Measurements from ENCODE around the gene C16orf95.

C16orf95 gene

DNA sequence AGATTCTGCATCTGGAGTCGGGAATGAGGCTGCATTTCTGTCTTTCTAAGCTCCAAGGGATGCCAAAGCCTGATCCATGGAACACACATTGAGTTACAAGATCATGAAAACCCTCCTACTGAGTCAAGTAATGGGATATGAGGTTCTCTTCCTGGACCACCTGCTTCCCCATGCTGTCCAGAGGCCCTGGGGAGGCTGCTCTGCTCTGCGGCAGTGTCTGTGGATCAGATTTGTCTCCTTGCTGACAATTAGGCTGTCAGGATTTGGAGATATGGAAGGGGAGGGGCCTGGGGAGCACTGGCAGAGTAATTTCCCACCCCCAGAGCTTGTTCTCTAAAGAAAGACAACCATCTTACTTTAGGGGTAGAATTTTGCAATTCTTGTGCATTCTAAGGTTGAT lies 33.0 kb downstream of the C16orf95 start:
- DNase-seq = no peak

DNA sequence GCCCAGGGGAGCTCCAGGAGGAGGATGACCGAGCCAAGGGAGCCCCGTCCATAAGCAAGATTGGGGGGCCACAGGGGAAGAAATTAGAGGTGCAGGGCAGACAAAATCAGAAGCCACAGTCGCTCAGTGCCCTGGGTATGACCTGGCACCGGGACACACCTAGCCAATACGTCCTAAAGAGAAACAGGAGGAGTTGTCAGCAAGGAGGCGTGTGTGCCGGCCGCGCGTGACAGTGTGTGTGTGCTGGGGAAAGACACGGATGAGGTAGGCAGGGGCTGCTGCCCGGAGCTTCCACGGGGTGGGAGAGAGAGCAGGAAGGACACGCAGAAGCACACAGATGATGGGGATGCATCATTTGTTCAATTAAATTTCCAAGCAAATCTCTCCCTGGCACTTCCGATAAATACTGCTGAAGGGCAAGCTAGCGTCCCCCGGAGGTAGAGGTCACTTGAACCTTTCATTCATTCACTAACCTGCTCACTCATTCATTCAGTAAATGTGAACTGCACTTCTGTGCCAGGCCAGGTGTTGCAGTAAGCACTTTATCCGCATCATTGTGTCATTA lies 38.0 kb downstream of the C16orf95 start:
- DNase-seq = no peak

DNA sequence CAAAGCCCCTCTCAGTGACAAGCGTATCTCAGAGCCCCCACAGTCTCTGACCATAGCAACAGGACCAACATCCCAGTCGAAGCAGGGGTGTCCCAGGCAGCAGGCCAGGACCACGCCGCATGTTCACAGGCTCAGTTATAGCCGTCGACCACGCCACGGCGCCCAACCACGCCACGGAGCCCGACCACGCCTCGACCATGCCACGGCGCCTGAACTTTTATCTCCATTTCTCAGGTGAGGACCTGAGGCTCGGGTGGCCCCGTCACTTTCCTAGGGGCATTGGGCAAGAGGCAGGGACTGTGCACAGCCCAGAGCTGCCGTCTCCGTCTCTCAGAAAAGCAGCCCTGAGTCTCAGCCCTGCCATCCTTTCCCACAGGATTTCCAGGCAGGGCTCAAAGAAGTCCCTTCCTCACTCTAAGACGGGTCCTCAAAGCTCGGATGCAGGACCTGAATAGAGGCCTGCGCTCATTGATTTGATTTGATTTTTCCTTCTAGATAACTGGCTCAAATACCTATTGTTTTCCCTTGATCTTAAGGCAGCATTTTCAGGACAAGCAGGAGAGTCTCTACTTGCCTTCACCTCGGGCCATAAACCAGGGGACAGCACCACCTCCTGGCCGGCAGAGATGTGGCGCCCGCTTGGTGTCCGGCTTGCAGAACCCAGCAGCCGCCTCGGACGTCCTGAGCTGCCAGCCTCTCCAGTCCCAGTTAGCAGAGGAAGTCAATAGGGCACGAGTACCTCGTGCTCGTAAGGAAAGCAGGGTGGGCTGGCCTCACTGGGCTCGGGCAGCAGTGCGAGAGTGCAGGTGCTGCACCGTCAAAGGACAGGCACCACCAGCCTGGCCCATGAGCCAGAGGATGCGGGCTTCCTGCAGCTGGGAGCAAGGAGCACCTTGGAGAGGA lies 38.8 kb downstream of the C16orf95 start:
- DNase-seq = peak; percentile 51

DNA sequence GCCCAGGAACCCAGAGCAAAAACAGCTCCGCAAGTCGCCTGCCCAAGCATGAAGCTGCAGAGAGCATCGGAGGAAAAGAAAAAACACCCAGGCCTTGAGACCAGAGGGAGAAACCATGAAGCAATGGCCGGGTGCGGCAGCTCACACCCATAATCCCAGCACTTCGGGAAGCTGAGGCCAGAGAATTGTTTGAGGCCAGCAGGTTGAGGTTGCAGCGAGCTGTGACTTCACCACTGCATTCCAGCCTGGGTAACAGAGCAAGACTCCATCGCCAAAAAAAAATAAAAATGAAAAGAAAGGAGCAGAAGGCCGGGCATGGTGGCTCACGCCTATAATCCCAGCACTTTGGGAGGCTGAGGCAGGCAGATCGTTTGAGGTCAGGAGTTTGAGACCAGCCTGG lies 40.3 kb downstream of the C16orf95 start:
- no peak for DNase-seq

DNA sequence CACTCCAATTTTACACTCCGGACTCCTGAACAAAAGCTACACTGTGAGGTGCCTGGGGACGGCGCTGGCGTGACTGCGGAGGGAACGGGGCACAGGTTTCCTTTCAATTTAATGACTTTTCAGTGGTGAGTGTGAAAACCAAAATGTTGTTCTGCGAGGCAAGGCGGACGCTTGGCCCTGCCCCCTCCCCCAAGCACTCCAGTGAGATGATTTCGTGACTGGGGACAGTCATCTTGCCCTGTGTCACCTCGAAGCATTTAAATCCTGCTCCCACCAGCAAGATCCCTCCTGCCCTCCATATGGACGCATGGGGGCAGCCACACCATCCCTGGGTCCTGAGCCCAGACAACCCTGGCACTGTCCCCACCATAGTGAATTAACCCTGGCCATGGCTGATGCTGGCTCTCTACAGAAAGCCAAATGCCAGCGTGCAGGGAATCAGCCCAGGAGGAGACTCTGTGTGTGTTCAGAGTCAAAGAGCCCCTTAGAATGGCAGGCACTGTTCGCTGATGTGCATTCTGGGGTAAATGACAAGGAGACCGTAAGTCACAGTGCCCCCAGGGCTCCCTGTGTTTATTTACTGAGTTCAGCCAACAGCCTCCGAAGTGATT lies 41.0 kb downstream of the C16orf95 start:
- no peak for DNase-seq

DNA sequence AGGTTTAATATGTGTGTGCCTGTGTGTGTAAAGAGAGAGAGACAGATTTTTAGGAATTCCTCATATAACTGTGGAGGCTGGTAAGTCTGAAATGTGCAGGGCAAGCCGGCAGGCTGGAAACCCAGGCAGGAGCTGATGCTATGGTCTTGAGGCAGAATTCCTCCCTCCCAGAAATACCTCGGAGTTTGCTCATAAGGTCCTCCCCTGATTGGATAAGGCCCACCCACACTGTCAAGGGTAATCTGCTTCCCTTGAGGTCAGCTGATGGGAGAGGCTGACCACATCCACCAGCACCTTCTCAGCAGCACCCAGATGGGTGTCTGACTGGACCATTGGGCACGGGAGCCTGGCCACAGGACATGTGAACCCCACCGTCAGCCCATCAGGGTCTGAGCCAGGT lies 42.4 kb downstream of the C16orf95 start:
- no peak for DNase-seq

DNA sequence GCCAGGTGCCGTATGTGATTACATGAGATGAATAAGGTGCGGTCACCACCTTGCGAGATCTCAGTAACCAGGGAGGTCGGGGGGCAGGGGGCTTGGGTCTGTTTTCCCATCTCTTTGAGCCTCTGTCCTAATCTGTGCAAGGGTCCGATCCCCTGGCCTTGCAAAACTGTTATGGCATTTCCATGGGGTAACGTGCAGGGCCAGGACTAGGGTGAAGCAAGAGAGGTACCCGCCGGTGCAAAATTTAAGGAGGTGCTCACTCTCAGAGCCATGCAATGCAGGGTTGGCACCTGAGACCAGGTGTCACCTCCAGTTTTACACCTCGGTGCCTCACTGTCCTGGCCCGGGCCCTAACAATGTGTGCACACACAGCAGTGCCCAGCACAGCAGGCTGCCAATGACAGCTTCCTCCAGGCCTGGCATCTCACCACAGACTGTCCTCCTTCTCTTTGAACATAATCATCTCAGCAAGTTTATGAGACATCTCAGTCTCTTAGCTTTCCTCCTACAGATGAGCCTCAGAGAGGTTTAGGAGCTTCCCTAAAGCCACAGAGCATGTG lies 43.6 kb downstream of the C16orf95 start:
- DNase-seq = no peak

DNA sequence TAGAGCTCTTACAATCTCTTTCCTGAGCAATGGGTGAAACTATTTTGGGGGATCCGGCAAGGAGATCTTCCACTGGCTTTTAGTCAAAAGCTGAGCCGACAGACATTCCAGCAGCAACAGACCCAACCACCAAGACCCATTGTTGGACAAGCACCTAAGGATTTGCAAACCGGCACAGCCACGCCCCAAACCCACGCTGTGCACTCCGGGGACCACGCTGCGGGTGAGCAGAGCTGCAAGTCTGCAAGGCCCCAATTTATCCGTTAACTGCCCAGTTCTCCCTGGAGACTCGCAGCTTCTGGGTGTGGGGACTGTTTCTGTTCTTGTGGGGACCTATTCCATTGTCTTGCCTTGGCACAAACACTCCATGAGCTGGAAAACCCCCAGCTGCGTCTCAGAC lies 45.9 kb downstream of the C16orf95 start:
- no peak for DNase-seq

DNA sequence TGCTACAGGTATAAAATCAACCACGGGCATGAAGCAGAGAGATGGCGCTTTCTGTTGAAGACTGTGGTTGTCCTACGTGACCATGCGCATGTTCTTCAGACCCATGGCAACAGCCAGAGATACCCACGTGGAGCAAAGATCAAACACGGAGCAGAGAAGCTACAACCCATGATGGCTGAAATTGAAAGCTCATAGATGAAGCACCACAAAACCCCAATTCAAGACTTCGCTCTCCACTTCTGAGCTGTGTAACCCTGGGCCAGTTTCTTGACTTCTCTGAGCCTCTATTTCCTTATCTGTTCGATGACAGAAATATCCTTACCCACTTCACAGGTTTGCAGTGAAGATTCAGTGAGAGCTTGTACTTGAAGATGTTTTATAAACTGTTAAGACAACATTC lies 49.6 kb downstream of the C16orf95 start:
- DNase-seq = no peak

DNA sequence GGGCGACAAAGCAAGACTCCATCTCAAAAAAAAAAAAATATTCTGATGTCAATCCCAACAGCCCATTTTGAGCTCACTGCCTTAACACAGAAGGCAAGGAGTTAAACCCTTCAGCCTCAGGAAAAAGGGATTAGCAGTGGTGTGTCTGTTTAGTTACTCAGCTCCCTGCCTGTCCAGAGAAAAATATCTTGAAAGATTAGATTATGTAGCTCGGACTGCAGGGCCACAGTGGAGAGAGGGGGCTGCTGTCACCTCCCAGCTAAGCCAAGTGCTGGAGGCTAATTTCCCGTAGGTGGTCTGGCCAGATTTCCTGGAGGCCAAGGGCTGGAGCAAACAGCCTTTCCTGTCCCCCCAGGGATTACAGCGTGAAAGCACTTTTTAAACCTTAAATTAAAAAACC lies 50.3 kb downstream of the C16orf95 start:
- no peak for DNase-seq

DNA sequence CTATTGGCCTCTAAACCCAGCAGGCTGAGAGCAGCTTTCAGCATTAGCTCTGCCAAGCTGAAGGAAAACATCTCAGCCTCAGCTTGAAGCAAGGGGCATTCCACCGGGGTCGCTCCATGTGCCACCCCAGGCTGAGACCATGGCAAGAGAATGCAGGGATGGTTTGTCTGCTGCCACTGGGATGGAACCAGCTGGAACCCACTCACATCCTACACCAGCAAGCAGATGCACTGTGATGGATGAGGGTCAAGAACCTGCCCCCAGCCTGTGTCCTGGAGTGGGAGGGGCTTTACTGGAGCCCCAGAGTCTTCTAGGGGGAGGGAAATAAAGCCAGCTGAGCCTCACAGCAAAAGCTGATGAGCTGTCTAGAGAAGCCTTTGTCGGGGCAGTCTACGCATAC lies 51.9 kb downstream of the C16orf95 start:
- no peak for DNase-seq

DNA sequence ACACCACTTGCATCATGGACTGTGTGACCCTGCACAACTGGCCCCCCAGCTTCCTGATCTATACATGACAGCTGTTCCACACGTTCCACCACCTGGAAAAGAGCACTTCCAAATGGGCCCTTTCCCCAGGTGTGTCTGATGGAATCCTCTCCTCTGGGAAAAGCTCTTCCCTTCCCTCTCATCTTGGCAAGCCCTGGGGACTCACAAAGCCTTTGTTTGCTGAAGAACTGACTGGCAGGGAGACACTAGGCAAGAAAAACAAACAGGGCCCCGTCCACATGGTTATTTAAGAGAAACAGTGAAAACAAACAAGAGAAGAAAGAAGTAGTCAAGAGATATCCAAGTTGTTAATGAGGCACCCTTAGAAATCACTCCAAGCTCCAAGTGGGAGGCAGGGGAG lies 52.6 kb downstream of the C16orf95 start:
- DNase-seq = no peak

DNA sequence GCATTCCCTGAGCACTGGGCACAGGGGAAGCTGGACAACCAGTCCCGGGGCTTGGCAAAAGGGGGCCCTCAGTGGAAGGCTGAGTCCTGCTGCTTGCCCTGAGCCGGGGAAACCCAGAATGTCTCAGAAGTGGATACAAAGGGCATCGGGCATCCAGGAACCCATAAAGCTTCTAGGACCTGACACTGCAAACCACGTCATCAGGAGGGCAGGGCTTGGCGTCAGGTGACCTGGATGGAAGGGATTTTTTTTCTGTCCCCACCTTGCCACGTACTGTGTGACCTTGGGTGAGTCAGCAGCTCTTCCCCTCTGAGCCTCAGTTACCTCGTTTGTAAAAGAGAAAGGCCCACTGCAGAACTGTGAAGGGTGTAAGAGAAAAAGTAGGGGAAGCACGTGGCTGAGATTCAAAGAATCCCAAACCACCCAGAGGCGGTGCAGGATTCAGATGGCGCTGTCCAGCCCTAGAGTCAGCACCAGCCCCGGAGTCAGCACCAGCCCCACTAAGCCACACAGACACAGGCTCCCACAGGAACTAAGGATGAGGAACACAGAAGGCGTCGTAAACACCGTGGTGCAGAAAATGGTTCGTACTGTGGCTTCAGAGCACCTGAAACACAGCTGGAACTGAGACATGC lies 53.7 kb downstream of the C16orf95 start:
- DNase-seq = no peak

DNA sequence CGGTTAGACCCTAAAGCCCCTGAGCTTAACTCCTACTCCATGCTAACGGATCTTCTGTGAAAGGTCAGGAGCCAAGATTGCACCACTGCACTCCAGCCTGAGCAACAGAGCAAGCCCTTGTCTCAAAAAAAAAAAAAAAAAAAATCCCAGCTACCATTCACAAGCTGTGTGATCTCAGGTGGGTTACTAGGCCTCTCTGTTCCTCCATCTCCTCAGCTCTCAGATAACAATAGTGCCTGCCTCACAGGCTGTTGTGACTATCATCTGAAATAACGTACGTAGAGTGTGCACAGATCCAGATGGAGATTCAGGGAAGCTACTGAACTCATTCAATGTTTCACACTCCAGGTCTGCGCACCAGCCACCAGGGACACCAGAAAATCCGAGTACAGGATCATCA lies 57.8 kb downstream of the C16orf95 start:
- no peak for DNase-seq

DNA sequence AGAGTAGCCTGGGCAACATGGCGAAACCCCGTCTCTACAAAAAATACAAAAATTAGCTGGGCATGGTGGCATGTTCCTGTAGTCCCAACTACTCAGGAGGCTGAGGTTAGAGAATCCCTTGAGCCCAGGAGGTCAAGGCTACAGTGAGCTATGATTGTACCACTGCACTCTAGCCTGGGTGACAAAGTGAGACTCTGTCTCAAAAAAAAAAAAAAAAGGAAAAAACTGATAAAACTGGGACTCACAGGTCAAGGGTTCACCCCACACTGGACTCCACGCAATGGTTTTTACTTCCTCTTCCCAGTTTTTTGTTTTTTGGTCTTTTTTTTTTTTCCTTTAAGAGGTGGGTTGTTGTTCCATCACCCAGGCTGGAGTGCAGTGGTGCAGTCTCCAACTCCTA lies 58.5 kb downstream of the C16orf95 start:
- DNase-seq = peak; percentile 59

DNA sequence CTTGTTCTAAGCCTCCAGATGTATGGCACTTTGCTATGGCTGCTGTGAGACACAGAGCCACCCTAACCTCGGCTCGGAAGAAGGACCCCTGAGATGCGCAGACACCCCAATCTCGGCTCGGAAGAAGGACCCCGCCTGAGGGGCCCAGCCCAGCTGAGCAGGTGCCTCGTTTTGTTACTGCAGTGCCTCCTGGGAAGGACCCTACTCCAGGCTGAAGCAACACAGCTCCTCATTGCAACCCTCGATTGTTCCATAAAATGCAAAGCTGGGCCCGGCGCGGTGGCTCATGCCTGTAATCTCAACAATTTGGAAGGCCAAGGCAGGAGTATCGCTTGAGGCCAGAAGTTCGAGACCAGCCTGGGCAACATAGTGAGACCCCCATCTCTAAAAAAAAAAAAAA lies 61.3 kb downstream of the C16orf95 start:
- no peak for DNase-seq

DNA sequence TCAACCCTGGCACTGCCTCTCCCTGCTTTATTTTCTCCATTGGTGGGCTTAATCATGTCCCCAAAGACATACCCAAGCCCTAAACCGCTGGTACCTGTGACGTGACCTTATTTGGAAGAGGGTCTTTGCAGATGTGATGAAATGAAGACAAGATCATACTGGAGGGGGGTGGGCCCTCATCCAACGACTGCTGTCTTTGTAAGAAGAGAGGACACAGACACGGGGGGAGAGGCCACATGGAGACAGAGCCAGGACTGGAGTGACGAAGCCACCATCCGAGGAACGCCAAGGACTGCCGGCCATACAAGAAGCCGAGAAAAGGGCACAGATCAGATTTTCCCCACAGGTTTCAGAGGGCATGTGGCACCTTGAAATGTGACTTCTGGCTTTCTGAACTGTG lies 62.5 kb downstream of the C16orf95 start:
- no peak for DNase-seq

DNA sequence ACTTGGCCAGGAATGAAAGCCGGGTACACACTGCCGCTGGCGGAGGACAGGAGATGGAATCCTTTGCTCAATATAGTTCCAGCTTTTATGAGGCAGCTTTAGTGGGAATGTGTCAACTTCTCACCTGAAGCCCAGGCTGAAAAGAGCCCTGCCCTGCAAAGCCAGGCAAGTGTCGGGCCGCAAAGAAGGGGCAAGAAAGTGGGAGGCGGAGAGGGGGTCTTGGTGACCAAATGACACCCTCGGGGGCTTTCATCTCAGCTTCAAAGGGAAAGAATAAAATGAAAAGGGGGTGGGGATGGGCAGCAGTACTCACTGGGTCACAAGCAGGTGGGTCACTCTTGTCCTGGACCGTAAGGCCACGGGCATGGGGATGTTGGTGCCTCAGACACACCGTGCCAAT lies 62.9 kb downstream of the C16orf95 start:
- DNase-seq = no peak

DNA sequence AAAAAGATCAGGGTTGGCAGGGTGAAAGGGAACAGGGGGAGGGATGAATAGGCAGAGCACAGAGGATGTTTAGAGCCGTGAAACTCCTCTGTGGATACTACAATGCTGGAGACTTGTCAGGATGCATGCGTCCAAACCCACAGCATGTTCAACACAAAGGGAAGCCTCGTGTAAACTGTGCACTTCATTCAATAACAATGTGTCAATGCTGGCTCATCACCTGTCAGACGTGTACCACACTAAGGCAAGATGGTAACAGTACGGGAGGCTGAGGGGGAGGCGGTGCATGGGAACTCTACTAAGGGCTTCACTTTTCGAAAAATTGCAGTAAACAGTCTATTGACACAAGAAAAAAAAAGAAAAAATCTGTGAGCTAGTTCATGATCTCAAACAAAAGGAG lies 63.7 kb downstream of the C16orf95 start:
- no peak for DNase-seq
